ENCODE results near the gene APCDD1. TPM values are rescaled to one million over a fixed set of nuclear protein-coding genes. Genes with fewer than 3 reads are reported as not detected.

Gene APCDD1
- total and polyA plus RNA-seq, 3 experiments from 2014 or later, result not detected

DNA sequence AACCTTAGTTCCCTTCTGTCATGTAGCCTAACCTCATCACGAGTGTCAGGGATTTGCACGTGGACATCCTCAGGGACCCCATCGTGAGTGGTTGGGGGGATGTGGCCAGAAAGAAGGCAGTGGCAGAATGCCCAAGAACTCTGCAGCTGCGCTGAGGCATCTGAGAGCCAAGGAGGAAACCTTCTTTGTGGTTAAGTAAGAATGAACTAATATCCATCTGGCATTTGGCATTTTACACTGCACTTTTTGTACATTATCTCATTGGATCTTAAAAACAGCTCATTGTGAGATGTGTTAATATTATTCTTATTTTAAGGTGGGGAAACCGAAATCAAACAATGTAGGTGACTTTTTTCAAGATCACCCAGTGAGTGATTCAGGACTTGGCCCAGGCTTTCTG lies 32.6 kb upstream of the APCDD1 start:
- no peaks in the 10 kb centered on the region for H3K4me1 Mint-ChIP-seq
- peaks cover 4 to 18% of the 10 kb centered on the region in 2 donors for H3K27me3 Mint-ChIP-seq
- Histone ChIP-seq H3K4me1 (ENCODE audit: insufficient read depth, low read length) (no peaks in the 10 kb centered on the region), H3K36me3 (ENCODE audit: insufficient read depth, low read length) (no peaks in the 10 kb centered on the region), H3K4me3 (ENCODE audit: low read length) (no peak overlapping the region), H3K9me3 (ENCODE audit: low read length) (no peaks in the 10 kb centered on the region), H3K27me3 (ENCODE audit: insufficient read depth, low read length, poor library complexity, severe bottlenecking) (no peaks in the 10 kb centered on the region), H3K27ac (ENCODE audit: low read depth, low read length) (no peak overlapping the region)
- no peak overlapping the region for H3K27ac Mint-ChIP-seq
- H3K36me3 Mint-ChIP-seq, result peaks cover 0 to 2% (median 0%) of the 10 kb centered on the region in 3 donors
- POLR2A ChIA-PET, result no interaction called here
- H3K4me3 Mint-ChIP-seq, result no peak overlapping the region
- DNase-seq, result no peak
- CTCF ChIA-PET, result no interaction called here
- peaks cover 0 to 2% (median 0%) of the 10 kb centered on the region in 5 donors for H3K9me3 Mint-ChIP-seq

GRCh38 chr18:10422731-10423130 lies 31.7 kb upstream of the APCDD1 start:
- Mint-ChIP-seq H3K9me3 (peaks cover 0 to 2% (median 0%) of the 10 kb centered on the region in 5 donors), H3K36me3 (no peaks in the 10 kb centered on the region), H3K4me1 (no peaks in the 10 kb centered on the region), H3K27ac (no peak overlapping the region), H3K4me3 (no peak overlapping the region), H3K27me3 (peaks cover 4 to 18% of the 10 kb centered on the region in 2 donors)
- ChIA-PET CTCF (no interaction called here), POLR2A (no interaction called here)
- no peaks in the 10 kb centered on the region for H3K9me3 ChIP-seq (ENCODE audit: low read length)
- no peaks in the 10 kb centered on the region for H3K36me3 ChIP-seq (ENCODE audit: insufficient read depth, low read length)
- DNase-seq, result no peak
- H3K27me3 ChIP-seq (ENCODE audit: insufficient read depth, low read length, poor library complexity, severe bottlenecking), result no peaks in the 10 kb centered on the region
- H3K27ac ChIP-seq (ENCODE audit: low read depth, low read length), result no peak overlapping the region
- H3K4me1 ChIP-seq (ENCODE audit: insufficient read depth, low read length), result no peaks in the 10 kb centered on the region
- H3K4me3 ChIP-seq (ENCODE audit: low read length), result no peak overlapping the region

DNA sequence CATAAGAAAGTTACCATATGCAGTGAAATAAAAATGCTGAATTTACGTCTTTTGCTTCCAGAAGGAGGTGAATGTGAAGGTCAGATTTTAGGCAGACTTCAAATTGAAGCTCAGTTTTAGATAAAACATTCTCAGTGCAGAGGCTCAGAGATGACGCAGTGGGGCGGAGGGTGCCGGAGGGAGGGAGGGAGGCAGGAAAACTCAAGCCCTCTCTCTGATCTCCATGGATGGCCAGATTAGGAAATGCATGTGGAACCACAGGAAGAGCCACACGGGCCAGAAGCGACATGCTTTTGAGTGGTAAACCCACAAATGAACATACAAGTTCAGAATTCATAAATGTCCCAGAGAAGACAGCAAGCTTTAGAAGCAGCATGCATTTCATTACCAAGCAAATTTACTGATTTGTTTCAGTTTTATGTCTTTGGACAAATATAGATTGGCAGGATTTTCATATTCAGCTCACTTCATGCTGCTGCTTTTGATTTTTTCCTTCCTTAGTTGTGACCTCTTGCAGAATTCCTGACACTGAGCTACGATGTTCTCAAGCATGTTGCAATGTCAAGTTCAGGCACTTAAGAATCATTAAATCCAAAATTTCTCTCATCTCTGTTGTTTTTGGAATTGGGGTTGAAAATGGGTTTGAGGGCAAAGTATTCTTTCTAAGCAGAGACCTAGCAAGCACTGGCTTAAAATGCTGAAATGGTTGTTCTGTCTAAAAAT lies 29.7 kb upstream of the APCDD1 start:
- DNase-seq, result no peak
- CTCF ChIA-PET, result no interaction called here
- Histone ChIP-seq H3K4me1 (ENCODE audit: insufficient read depth, low read length) (no peaks in the 10 kb centered on the region), H3K4me3 (ENCODE audit: low read length) (no peak overlapping the region), H3K27me3 (ENCODE audit: insufficient read depth, low read length, poor library complexity, severe bottlenecking) (no peaks in the 10 kb centered on the region), H3K27ac (ENCODE audit: low read depth, low read length) (no peak overlapping the region), H3K36me3 (ENCODE audit: insufficient read depth, low read length) (no peaks in the 10 kb centered on the region), H3K9me3 (ENCODE audit: low read length) (no peaks in the 10 kb centered on the region)
- no peaks in the 10 kb centered on the region for H3K36me3 Mint-ChIP-seq
- H3K27ac Mint-ChIP-seq, result no peak overlapping the region
- POLR2A ChIA-PET, result no interaction called here
- H3K9me3 Mint-ChIP-seq, result peaks cover 0 to 2% (median 0%) of the 10 kb centered on the region in 5 donors
- H3K4me3 Mint-ChIP-seq, result no peak overlapping the region
- no peaks in the 10 kb centered on the region for H3K4me1 Mint-ChIP-seq
- H3K27me3 Mint-ChIP-seq, result peaks cover 4 to 18% of the 10 kb centered on the region in 2 donors

GRCh38 chr18:10430677-10431076 lies 23.8 kb upstream of the APCDD1 start:
- no peak overlapping the region for H3K27ac ChIP-seq (ENCODE audit: low read depth, low read length)
- Mint-ChIP-seq H3K9me3 (peaks cover 0 to 1% (median 0%) of the 10 kb centered on the region in 5 donors), H3K4me1 (no peaks in the 10 kb centered on the region), H3K27me3 (peaks cover under 1 to 4% of the 10 kb centered on the region in 2 donors), H3K4me3 (no peak overlapping the region), H3K27ac (no peak overlapping the region), H3K36me3 (no peaks in the 10 kb centered on the region)
- H3K4me3 ChIP-seq (ENCODE audit: low read length), result no peak overlapping the region
- H3K4me1 ChIP-seq (ENCODE audit: insufficient read depth, low read length), result no peaks in the 10 kb centered on the region
- no peaks in the 10 kb centered on the region for H3K36me3 ChIP-seq (ENCODE audit: insufficient read depth, low read length)
- no peaks in the 10 kb centered on the region for H3K9me3 ChIP-seq (ENCODE audit: low read length)
- no peak for DNase-seq
- H3K27me3 ChIP-seq (ENCODE audit: insufficient read depth, low read length, poor library complexity, severe bottlenecking), result no peaks in the 10 kb centered on the region
- POLR2A ChIA-PET, result no interaction called here
- CTCF ChIA-PET, result no interaction called here

DNA sequence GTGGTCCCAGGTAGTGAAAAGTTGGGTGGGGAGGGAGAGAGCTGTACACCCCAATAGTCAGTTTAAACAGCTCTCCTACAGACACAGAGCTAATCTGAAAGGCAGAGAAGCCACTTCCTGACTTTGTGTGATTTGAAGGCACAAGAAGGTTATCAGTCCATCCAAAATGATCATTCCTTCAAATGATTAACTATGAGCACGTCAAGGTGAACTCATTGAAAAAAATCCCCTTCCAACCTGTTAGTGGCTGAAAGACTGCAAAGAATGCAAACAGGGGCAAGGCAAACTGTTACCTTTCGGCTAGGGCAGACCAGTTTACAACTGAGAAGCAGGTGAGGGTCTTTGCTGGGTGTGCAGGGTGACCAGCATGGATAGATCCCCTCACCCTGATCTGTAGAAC lies 22.8 kb upstream of the APCDD1 start:
- no peaks in the 10 kb centered on the region for H3K4me1 ChIP-seq (ENCODE audit: insufficient read depth, low read length)
- no peak overlapping the region for H3K27ac ChIP-seq (ENCODE audit: low read depth, low read length)
- ChIA-PET CTCF (no interaction called here), POLR2A (no interaction called here)
- H3K27me3 Mint-ChIP-seq, result peaks cover 0 to 2% of the 10 kb centered on the region in 2 donors
- H3K9me3 Mint-ChIP-seq, result peaks cover 0 to 1% (median 0%) of the 10 kb centered on the region in 5 donors
- no peak for DNase-seq
- no peak overlapping the region for H3K4me3 ChIP-seq (ENCODE audit: low read length)
- no peaks in the 10 kb centered on the region for H3K36me3 Mint-ChIP-seq
- H3K27me3 ChIP-seq (ENCODE audit: insufficient read depth, low read length, poor library complexity, severe bottlenecking), result no peaks in the 10 kb centered on the region
- H3K9me3 ChIP-seq (ENCODE audit: low read length), result no peaks in the 10 kb centered on the region
- H3K4me3 Mint-ChIP-seq, result no peak overlapping the region
- H3K27ac Mint-ChIP-seq, result no peak overlapping the region
- H3K36me3 ChIP-seq (ENCODE audit: insufficient read depth, low read length), result no peaks in the 10 kb centered on the region
- no peaks in the 10 kb centered on the region for H3K4me1 Mint-ChIP-seq

GRCh38 chr18:10432781-10433180 lies 21.7 kb upstream of the APCDD1 start:
- H3K27ac ChIP-seq (ENCODE audit: low read depth, low read length), result no peak overlapping the region
- H3K4me1 ChIP-seq (ENCODE audit: insufficient read depth, low read length), result no peaks in the 10 kb centered on the region
- Mint-ChIP-seq H3K9me3 (peaks cover 0 to 1% (median 0%) of the 10 kb centered on the region in 5 donors), H3K4me1 (no peaks in the 10 kb centered on the region), H3K27ac (no peak overlapping the region), H3K27me3 (peaks cover 0 to 2% of the 10 kb centered on the region in 2 donors), H3K36me3 (no peaks in the 10 kb centered on the region), H3K4me3 (no peak overlapping the region)
- no peak for DNase-seq
- no peak overlapping the region for H3K4me3 ChIP-seq (ENCODE audit: low read length)
- no peaks in the 10 kb centered on the region for H3K9me3 ChIP-seq (ENCODE audit: low read length)
- CTCF ChIA-PET, result no interaction called here
- H3K36me3 ChIP-seq (ENCODE audit: insufficient read depth, low read length), result no peaks in the 10 kb centered on the region
- POLR2A ChIA-PET, result no interaction called here
- H3K27me3 ChIP-seq (ENCODE audit: insufficient read depth, low read length, poor library complexity, severe bottlenecking), result no peaks in the 10 kb centered on the region

DNA sequence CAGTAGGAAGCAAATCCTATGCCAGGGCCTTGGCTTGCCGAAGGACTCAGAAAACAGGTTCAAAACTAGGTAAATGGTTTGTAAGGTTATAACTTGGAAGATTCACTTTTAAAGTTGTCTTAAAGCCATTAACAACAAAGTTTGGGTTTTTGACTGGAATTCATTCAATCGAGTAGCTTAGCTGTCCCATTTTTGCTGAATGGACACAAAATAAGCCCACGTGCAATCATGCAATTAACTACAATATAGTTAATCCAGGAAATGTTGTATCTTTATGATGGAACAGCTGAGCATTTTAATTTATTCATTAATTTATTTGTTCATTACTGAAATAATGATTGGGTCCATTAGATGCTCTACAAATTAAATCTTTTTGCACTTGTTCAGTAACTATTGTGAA lies 18.3 kb upstream of the APCDD1 start:
- CTCF ChIA-PET, result no interaction called here
- Histone ChIP-seq H3K9me3 (ENCODE audit: low read length) (no peaks in the 10 kb centered on the region), H3K4me3 (ENCODE audit: low read length) (no peak overlapping the region), H3K4me1 (ENCODE audit: insufficient read depth, low read length) (no peaks in the 10 kb centered on the region), H3K36me3 (ENCODE audit: insufficient read depth, low read length) (no peaks in the 10 kb centered on the region), H3K27me3 (ENCODE audit: insufficient read depth, low read length, poor library complexity, severe bottlenecking) (no peaks in the 10 kb centered on the region), H3K27ac (ENCODE audit: low read depth, low read length) (no peak overlapping the region)
- no peak overlapping the region for H3K4me3 Mint-ChIP-seq
- POLR2A ChIA-PET, result no interaction called here
- H3K27me3 Mint-ChIP-seq, result peaks cover 2 to 10% of the 10 kb centered on the region in 2 donors
- H3K4me1 Mint-ChIP-seq, result no peaks in the 10 kb centered on the region
- peaks cover 0 to 1% (median 0%) of the 10 kb centered on the region in 5 donors for H3K9me3 Mint-ChIP-seq
- no peak overlapping the region for H3K27ac Mint-ChIP-seq
- DNase-seq, result no peak
- H3K36me3 Mint-ChIP-seq, result no peaks in the 10 kb centered on the region

GRCh38 chr18:10437837-10438236 lies 16.6 kb upstream of the APCDD1 start:
- ChIA-PET CTCF (interaction anchor here (0.7 kb wide), 1 partner anchor 14 kb away, joined by 3 read pairs; no protein-coding TSS in a partner anchor), POLR2A (no interaction called here)
- Histone ChIP-seq H3K4me3 (ENCODE audit: low read length) (no peak overlapping the region), H3K4me1 (ENCODE audit: insufficient read depth, low read length) (no peaks in the 10 kb centered on the region), H3K27me3 (ENCODE audit: insufficient read depth, low read length, poor library complexity, severe bottlenecking) (no peaks in the 10 kb centered on the region), H3K36me3 (ENCODE audit: insufficient read depth, low read length) (no peaks in the 10 kb centered on the region), H3K9me3 (ENCODE audit: low read length) (no peaks in the 10 kb centered on the region), H3K27ac (ENCODE audit: low read depth, low read length) (no peak overlapping the region)
- H3K9me3 Mint-ChIP-seq, result no peaks in the 10 kb centered on the region
- DNase-seq, result no peak
- H3K4me1 Mint-ChIP-seq, result no peaks in the 10 kb centered on the region
- no peaks in the 10 kb centered on the region for H3K36me3 Mint-ChIP-seq
- peaks cover 2 to 20% of the 10 kb centered on the region in 2 donors for H3K27me3 Mint-ChIP-seq
- no peak overlapping the region for H3K4me3 Mint-ChIP-seq
- H3K27ac Mint-ChIP-seq, result no peak overlapping the region
